HepG2 (cell line): ENCODE measurements around the gene TCOF1. TPM values are rescaled to one million over a fixed set of nuclear protein-coding genes. Genes with fewer than 3 reads are reported as not detected.

Experiments used
- CC2D1A ChIP-seq: sonication (generic); formaldehyde crosslinking; IDR thresholded peaks from 2 replicates; pipeline ENCODE4 v1.8.1; 2023; ENCODE audit warnings: mild to moderate bottlenecking, missing genetic modification reagents
- NR2C2 ChIP-seq: sonication (generic); formaldehyde crosslinking; IDR thresholded peaks from 2 replicates; pipeline ENCODE4 v1.4.0; 2020; ENCODE audit warnings: missing genetic modification reagents, mild to moderate bottlenecking, moderate library complexity, borderline replicate concordance
- POLR2A ChIP-seq, 2 experiments: IDR thresholded peaks; 2 replicates each; pipeline ENCODE4 v1.6.1; 2011; ENCODE audit warnings: low read depth in 2 of 2, low read length in 2 of 2, mild to moderate bottlenecking in 1 of 2, moderate library complexity in 1 of 2; ENCODE audit not compliant: insufficient read depth in 1 of 2
- SIN3A ChIP-seq: IDR thresholded peaks from 2 replicates; pipeline ENCODE4 v1.6.1; 2011; ENCODE audit warnings: low read depth, mild to moderate bottlenecking, control low read depth, low read length, borderline replicate concordance
- SRY ChIP-seq: sonication (generic); formaldehyde crosslinking; IDR thresholded peaks from 2 replicates; pipeline ENCODE4 v1.8.0; 2022; ENCODE audit warnings: mild to moderate bottlenecking, missing genetic modification reagents
- TBX3 ChIP-seq: fragments of 450-650 bp; IDR thresholded peaks from 2 replicates; pipeline ENCODE4 v1.6.1; 2017; ENCODE audit warnings: antibody characterized with exemption, mild to moderate bottlenecking, inconsistent platforms, borderline replicate concordance
- ZFYVE20 ChIP-seq: sonication (generic); formaldehyde crosslinking; IDR thresholded peaks from 2 replicates; pipeline ENCODE4 v1.8.0; 2023; ENCODE audit warnings: low read depth, mild to moderate bottlenecking, moderate library complexity, missing genetic modification reagents, borderline replicate concordance
- ZNF138 ChIP-seq: sonication (generic); formaldehyde crosslinking; IDR thresholded peaks from 2 replicates; pipeline ENCODE4 v1.5.0; 2020; ENCODE audit warnings: mild to moderate bottlenecking, low read depth, missing genetic modification reagents
- ZNF256 ChIP-seq: sonication (generic); formaldehyde crosslinking; conservative IDR thresholded peaks from 2 replicates; pipeline ENCODE4 v1.4.0; 2020; ENCODE audit warnings: missing genetic modification reagents
- ZNF326 ChIP-seq: sonication (generic); formaldehyde crosslinking; IDR thresholded peaks from 2 replicates; pipeline ENCODE4 v1.4.0; 2020; ENCODE audit warnings: missing genetic modification reagents, borderline replicate concordance
- ZNF615 ChIP-seq: sonication (generic); formaldehyde crosslinking; IDR thresholded peaks from 2 replicates; pipeline ENCODE4 v1.5.0; 2020; ENCODE audit warnings: mild to moderate bottlenecking, missing genetic modification reagents, borderline replicate concordance
- polyA plus RNA-seq, 8 experiments: library from polyadenylated mRNA; depleted of rRNA in 3 of 8; stranded (reverse) in 7 of 8; unstranded in 1 of 8; fragments of >200 nt; fragmentation: Illumina TruSeq in 4 of 8; extraction: Trizol in 4 of 8; gene quantifications; 2 replicates each; pipeline versions ENCODE4 v1.2.1 to v1.2.3, GENCODE V29; 2011 to 2016; ENCODE audit warnings: low read depth in 4 of 8, missing spikeins in 1 of 8, mixed read lengths in 1 of 8; ENCODE audit not compliant: insufficient read depth in 1 of 8
- total RNA-seq, 5 experiments: library from RNA; depleted of rRNA; stranded (reverse); fragments of >200 nt; fragmentation: Illumina TruSeq; extraction: Trizol; gene quantifications; 2 replicates each; pipeline ENCODE4 v1.2.3, GENCODE V29; 2016; ENCODE audit warnings: low read depth in 1 of 5
- TF ChIP-seq, protein P1 (sequence below): sonication (generic); formaldehyde crosslinking; IDR thresholded peaks from 2 replicates; pipeline ENCODE4 v1.5.1; 2020; ENCODE audit warnings: missing genetic modification reagents, mild to moderate bottlenecking, borderline replicate concordance
- TF ChIP-seq, protein P2 (sequence below): sonication (generic); formaldehyde crosslinking; IDR thresholded peaks from 2 replicates; pipeline ENCODE4 v1.4.0; 2020; ENCODE audit warnings: missing genetic modification reagents, borderline replicate concordance
- TF ChIP-seq, protein P3 (sequence below): sonication (generic); formaldehyde crosslinking; IDR thresholded peaks from 2 replicates; pipeline ENCODE4 v1.8.0; 2022; ENCODE audit warnings: missing genetic modification reagents, mild to moderate bottlenecking, borderline replicate concordance
- TF ChIP-seq, protein P4 (sequence below): sonication (generic); formaldehyde crosslinking; IDR thresholded peaks from 2 replicates; pipeline ENCODE4 v1.4.0; 2020; ENCODE audit warnings: missing genetic modification reagents, mild to moderate bottlenecking, borderline replicate concordance
- TF ChIP-seq, protein P5 (sequence below): IDR thresholded peaks from 2 replicates; pipeline ENCODE4 v1.6.1; 2016; ENCODE audit warnings: missing genetic modification reagents, missing compliant biosample characterization
- TF ChIP-seq, protein P6 (sequence below): IDR thresholded peaks from 2 replicates; pipeline ENCODE4 v1.6.1; 2016; ENCODE audit warnings: low read depth

The TCOF1 gene
- total and polyA plus RNA-seq, 2 of the 13 experiments (the other 11 are each of a cell fraction or from before 2014, with no cell fraction given), result 10.1 to 41.6 TPM

DNA sequence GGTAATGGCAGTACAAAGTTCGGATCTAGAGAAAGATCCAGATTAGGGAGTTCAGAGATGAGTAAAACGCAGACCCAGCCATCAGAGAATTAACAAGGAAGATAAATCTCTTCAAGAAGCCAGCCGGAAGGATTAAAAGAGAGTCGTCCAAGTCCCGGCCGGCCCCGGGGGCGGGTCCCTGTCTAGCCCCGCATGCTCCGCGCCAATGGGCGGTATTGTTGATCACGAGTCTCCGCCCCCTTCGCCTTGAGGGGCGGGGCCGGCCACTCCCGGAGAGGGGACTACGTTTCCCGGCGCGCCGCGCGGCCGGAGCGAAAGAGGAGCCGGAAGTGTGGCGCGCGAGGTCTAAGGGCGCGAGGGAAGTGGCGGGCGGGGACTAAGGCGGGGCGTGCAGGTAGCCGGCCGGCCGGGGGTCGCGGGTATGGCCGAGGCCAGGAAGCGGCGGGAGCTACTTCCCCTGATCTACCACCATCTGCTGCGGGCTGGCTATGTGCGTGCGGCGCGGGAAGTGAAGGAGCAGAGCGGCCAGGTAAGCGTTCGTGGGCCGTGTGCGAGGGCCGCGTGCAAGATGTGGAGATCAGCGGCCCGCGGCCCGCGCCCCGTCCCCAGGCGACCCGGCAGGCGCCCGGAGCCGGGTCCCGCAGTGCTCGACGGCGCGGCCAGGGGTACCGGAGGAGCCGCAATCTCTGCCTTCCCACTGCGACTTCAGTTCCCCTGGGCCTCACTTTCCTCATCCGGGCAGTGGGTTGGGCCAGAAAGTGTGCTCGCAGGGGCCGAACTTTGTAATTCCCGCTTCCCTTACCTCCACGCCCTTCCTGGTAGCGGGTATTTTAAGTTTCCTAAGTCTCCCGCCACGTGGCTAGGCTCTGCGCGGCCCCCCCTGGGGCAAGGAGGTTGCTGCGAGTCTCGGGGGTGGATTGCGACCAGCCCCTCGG, at the start of gene TCOF1 (continued):
- TF ChIP-seq, protein P1, sequence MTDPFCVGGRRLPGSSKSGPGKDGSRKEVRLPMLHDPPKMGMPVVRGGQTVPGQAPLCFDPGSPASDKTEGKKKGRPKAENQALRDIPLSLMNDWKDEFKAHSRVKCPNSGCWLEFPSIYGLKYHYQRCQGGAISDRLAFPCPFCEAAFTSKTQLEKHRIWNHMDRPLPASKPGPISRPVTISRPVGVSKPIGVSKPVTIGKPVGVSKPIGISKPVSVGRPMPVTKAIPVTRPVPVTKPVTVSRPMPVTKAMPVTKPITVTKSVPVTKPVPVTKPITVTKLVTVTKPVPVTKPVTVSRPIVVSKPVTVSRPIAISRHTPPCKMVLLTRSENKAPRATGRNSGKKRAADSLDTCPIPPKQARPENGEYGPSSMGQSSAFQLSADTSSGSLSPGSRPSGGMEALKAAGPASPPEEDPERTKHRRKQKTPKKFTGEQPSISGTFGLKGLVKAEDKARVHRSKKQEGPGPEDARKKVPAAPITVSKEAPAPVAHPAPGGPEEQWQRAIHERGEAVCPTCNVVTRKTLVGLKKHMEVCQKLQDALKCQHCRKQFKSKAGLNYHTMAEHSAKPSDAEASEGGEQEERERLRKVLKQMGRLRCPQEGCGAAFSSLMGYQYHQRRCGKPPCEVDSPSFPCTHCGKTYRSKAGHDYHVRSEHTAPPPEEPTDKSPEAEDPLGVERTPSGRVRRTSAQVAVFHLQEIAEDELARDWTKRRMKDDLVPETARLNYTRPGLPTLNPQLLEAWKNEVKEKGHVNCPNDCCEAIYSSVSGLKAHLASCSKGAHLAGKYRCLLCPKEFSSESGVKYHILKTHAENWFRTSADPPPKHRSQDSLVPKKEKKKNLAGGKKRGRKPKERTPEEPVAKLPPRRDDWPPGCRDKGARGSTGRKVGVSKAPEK (CRISPR knock-in tag), result no peak
- TF ChIP-seq ZFYVE20 (CRISPR knock-in tag) (peak; percentile 64; the same call in 1 of the 2 replicates), SRY (CRISPR knock-in tag) (no peak), ZNF138 (CRISPR knock-in tag) (no peak), POLR2A (IDR thresholded peaks at IDR 0.05; ENCODE audit: insufficient read depth in 1 of 2, low read depth in 2 of 2, low read length in 2 of 2) (peak in 1 of 2 experiments; percentile 62; a peak in 3 of 4 replicates), NR2C2 (CRISPR knock-in tag) (peak; percentile 97), SIN3A (peak; percentile 90), ZNF326 (CRISPR knock-in tag) (no peak), CC2D1A (CRISPR knock-in tag) (no peak), ZNF256 (CRISPR knock-in tag) (no peak; the same call in 1 of the 2 replicates), ZNF615 (CRISPR knock-in tag) (no peak), TBX3 (no peak)
- TF ChIP-seq, protein P2, sequence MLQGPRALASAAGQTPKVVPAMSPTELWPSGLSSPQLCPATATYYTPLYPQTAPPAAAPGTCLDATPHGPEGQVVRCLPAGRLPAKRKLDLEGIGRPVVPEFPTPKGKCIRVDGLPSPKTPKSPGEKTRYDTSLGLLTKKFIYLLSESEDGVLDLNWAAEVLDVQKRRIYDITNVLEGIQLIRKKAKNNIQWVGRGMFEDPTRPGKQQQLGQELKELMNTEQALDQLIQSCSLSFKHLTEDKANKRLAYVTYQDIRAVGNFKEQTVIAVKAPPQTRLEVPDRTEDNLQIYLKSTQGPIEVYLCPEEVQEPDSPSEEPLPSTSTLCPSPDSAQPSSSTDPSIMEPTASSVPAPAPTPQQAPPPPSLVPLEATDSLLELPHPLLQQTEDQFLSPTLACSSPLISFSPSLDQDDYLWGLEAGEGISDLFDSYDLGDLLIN (CRISPR knock-in tag), result 0 out of 2 replicates have a peak, but pooled peaks have one; percentile 59
- TF ChIP-seq, protein P3, sequence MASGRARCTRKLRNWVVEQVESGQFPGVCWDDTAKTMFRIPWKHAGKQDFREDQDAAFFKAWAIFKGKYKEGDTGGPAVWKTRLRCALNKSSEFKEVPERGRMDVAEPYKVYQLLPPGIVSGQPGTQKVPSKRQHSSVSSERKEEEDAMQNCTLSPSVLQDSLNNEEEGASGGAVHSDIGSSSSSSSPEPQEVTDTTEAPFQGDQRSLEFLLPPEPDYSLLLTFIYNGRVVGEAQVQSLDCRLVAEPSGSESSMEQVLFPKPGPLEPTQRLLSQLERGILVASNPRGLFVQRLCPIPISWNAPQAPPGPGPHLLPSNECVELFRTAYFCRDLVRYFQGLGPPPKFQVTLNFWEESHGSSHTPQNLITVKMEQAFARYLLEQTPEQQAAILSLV, result 0 out of 2 replicates have a peak, but pooled peaks have one; percentile 63
- TF ChIP-seq, protein P4, sequence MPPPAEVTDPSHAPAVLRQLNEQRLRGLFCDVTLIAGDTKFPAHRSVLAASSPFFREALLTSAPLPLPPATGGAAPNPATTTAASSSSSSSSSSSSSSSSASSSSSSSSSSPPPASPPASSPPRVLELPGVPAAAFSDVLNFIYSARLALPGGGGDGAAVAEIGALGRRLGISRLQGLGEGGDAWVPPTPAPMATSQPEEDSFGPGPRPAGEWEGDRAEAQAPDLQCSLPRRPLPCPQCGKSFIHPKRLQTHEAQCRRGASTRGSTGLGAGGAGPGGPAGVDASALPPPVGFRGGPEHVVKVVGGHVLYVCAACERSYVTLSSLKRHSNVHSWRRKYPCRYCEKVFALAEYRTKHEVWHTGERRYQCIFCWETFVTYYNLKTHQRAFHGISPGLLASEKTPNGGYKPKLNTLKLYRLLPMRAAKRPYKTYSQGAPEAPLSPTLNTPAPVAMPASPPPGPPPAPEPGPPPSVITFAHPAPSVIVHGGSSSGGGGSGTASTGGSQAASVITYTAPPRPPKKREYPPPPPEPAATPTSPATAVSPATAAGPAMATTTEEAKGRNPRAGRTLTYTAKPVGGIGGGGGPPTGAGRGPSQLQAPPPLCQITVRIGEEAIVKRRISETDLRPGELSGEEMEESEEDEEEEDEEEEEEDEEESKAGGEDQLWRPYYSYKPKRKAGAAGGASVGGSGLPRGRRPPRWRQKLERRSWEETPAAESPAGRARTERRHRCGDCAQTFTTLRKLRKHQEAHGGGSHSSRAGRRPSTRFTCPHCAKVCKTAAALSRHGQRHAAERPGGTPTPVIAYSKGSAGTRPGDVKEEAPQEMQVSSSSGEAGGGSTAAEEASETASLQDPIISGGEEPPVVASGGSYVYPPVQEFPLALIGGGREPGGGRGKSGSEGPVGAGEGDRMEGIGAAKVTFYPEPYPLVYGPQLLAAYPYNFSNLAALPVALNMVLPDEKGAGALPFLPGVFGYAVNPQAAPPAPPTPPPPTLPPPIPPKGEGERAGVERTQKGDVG (CRISPR knock-in tag), result no peak
- TF ChIP-seq, protein P5, sequence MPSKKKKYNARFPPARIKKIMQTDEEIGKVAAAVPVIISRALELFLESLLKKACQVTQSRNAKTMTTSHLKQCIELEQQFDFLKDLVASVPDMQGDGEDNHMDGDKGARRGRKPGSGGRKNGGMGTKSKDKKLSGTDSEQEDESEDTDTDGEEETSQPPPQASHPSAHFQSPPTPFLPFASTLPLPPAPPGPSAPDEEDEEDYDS (CRISPR knock-in tag), result peak; percentile 91
- TF ChIP-seq, protein P6, sequence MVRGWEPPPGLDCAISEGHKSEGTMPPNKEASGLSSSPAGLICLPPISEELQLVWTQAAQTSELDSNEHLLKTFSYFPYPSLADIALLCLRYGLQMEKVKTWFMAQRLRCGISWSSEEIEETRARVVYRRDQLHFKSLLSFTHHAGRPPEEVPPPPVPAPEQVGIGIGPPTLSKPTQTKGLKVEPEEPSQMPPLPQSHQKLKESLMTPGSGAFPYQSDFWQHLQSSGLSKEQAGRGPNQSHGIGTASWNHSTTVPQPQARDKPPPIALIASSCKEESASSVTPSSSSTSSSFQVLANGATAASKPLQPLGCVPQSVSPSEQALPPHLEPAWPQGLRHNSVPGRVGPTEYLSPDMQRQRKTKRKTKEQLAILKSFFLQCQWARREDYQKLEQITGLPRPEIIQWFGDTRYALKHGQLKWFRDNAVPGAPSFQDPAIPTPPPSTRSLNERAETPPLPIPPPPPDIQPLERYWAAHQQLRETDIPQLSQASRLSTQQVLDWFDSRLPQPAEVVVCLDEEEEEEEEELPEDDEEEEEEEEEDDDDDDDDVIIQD (CRISPR knock-in tag), result no peak
